A549 (cell line): ENCODE data around the gene H6PD. TPM values are rescaled to one million over a fixed set of nuclear protein-coding genes. Genes with fewer than 3 reads are reported as not detected.

ENCODE experiments used
- ATAC-seq, 2 experiments: fragments of 200-7000 bp in 1 of 2; fragments of >200 bp in 1 of 2; cut with Nextera tagmentation in 1 of 2; cut with Tn5 transposase in 1 of 2; 3 replicates each; pipeline versions ENCODE4 v1.8.0 to v1.9.1; 2018 to 2020; ENCODE audit warnings: mild to moderate bottlenecking in 1 of 2, moderate library complexity in 1 of 2
- CTCF ChIA-PET: fragments of 300-600 bp; sonication (Branson Sonifier 250); formaldehyde crosslinking; extraction: SDS; loops from one replicate; lab custom pipeline; 2021; ENCODE audit warnings: antibody characterized with exemption, inconsistent platforms; lab: Yijun Ruan, JAX
- POLR2A ChIA-PET: fragments of 350-600 bp; formaldehyde crosslinking; extraction: SDS; loops from one replicate; lab custom pipeline; 2021; ENCODE audit warnings: antibody characterized with exemption, inconsistent platforms; lab: Yijun Ruan, JAX
- DNase-seq, 2 experiments: peaks; one replicate each; pipeline versions ENCODE4 v3.0.0 to v3.0.0-alpha.2; 2011 to 2016; ENCODE audit warnings: low read depth in 1 of 2, low spot score in 1 of 2
- FAIRE-seq: peaks from 2 replicates; lab custom pipeline; 2011; peaks lifted over from hg19 to GRCh38; lab: Jason Lieb, UNC
- H3K27ac ChIP-seq, 2 experiments: fragments of >200 bp; sonication (Bioruptor Twin); formaldehyde crosslinking; 3 replicates each; pipeline ENCODE4 v1.5.1; 2016 to 2017
- H3K4me1 ChIP-seq: fragments of >200 bp; sonication (Bioruptor Twin); formaldehyde crosslinking; 3 replicates; pipeline ENCODE4 v1.6.1; 2016
- H3K4me2 ChIP-seq: fragments of >200 bp; sonication (Bioruptor Twin); formaldehyde crosslinking; 3 replicates; pipeline ENCODE4 v1.6.1; 2016
- H3K4me3 ChIP-seq: fragments of >200 bp; sonication (Bioruptor Twin); formaldehyde crosslinking; 3 replicates; pipeline ENCODE4 v1.5.1; 2016
- H3K9me3 ChIP-seq: fragments of >200 bp; sonication (Bioruptor Twin); formaldehyde crosslinking; 3 replicates; pipeline ENCODE4 v1.6.1; 2016
- CBX2 ChIP-seq: fragments of 200-600 bp; sonication (generic); IDR thresholded peaks from 2 replicates; pipeline ENCODE4 v1.6.1; 2016; ENCODE audit warnings: low read depth, mild to moderate bottlenecking, borderline replicate concordance
- EHMT2 ChIP-seq: fragments of 200-600 bp; sonication (generic); IDR thresholded peaks from 2 replicates; pipeline ENCODE4 v1.6.1; 2016; ENCODE audit warnings: antibody characterized with exemption, low read depth, mild to moderate bottlenecking, moderate library complexity
- FOSL2 ChIP-seq, 2 experiments: fragments of 450-650 bp in 1 of 2; fragments of >200 bp in 1 of 2; sonication (Bioruptor Twin) in 1 of 2; formaldehyde crosslinking; IDR thresholded peaks; 2 replicates each; pipeline versions ENCODE4 v1.5.0 to v1.6.1; 2016 to 2020; ENCODE audit warnings: mild to moderate bottlenecking in 1 of 2, moderate library complexity in 1 of 2
- FOXS1 ChIP-seq: fragments of 250-450 bp; sonication (Bioruptor Pico); IDR thresholded peaks from 2 replicates; pipeline ENCODE4 v1.5.0; 2020; ENCODE audit warnings: mild to moderate bottlenecking, moderate library complexity
- GATA3 ChIP-seq: IDR thresholded peaks from 2 replicates; pipeline ENCODE4 v1.6.1; 2012; ENCODE audit warnings: borderline replicate concordance
- HEYL ChIP-seq: fragments of 250-450 bp; sonication (Bioruptor Pico); IDR thresholded peaks from 2 replicates; pipeline ENCODE4 v1.8.0; 2021; ENCODE audit warnings: mild to moderate bottlenecking, moderate library complexity
- HOXB13 ChIP-seq: fragments of 250-450 bp; sonication (Bioruptor Pico); IDR thresholded peaks from 2 replicates; pipeline ENCODE4 v1.5.0; 2020; ENCODE audit warnings: low read depth, mild to moderate bottlenecking, moderate library complexity
- HOXB5 ChIP-seq: fragments of 250-450 bp; sonication (Bioruptor Pico); IDR thresholded peaks from 2 replicates; pipeline ENCODE4 v1.5.0; 2020; ENCODE audit warnings: mild to moderate bottlenecking, moderate library complexity
- MAZ ChIP-seq: fragments of 150-350 bp; IDR thresholded peaks from 2 replicates; pipeline ENCODE4 v1.6.1; 2014; ENCODE audit warnings: antibody characterized with exemption, low read depth, low read length, borderline replicate concordance
- MYC ChIP-seq: IDR thresholded peaks from 2 replicates; pipeline ENCODE4 v1.6.1; 2012; ENCODE audit warnings: mild to moderate bottlenecking, inconsistent platforms, low read length, improper control_type of control experiment, borderline replicate concordance
- ZFP36 ChIP-seq: fragments of 450-650 bp; IDR thresholded peaks from 2 replicates; pipeline ENCODE4 v1.6.1; 2014; ENCODE audit warnings: borderline replicate concordance; ENCODE audit not compliant: partially characterized antibody
- WGBS: methylation state at CpG from one replicate; pipeline ENCODE4 v1.1.6; 2017; ENCODE audit errors: missing lambda C conversion rate; 5-methylcytosine and 5-hydroxymethylcytosine counted together
- polyA plus RNA-seq, 4 experiments: library from polyadenylated mRNA; depleted of rRNA in 3 of 4; stranded (reverse); fragments of >200 nt; fragmentation: RNase III in 1 of 4; extraction: RNeasy Plus Mini Kit Qiagen cat#74134 plus additional on column Dnase treatment in 1 of 4; gene quantifications; 2 replicates in 3 of 4; 3 replicates in 1 of 4; pipeline ENCODE4 v1.2.3, GENCODE V29; 2011 to 2017
- TF ChIP-seq, protein P1 (sequence below): IDR thresholded peaks from 2 replicates; pipeline ENCODE4 v1.6.1; 2012; ENCODE audit warnings: low read depth, borderline replicate concordance
- TF ChIP-seq, protein P2 (sequence below): fragments of 150-350 bp; IDR thresholded peaks from 2 replicates; pipeline ENCODE4 v1.6.1; 2014; ENCODE audit warnings: low read depth, mild to moderate bottlenecking, low read length
- TF ChIP-seq, protein P3 (sequence below): fragments of 250-450 bp; sonication (Bioruptor Pico); IDR thresholded peaks from 2 replicates; pipeline ENCODE4 v1.5.0; 2020; ENCODE audit warnings: low read depth, mild to moderate bottlenecking, moderate library complexity

The H6PD gene
- polyA plus RNA-seq, 2 of the 4 experiments (the other 2 are of a cell fraction): 6.0 to 7.9 TPM

DNA sequence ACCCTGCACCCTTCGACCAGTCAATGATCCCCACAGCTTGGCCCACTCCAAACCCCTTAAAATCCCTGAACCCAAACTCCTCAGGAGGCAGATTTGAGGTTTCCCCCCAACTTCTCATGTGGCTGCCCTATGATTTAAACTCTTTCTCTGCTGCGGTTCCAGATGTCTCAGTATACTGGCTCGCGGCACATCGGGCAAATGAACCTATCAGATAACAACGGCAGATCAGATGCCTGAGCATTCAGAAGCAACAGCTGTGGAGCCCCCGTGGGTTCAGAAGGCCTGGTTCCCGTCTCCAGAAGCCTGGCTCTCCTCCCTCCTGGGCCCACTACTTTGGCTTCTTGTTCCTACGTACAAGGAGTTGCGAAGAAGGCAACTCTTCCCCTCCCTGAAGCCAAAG is 43.3 kb upstream of the H6PD start:
- no peak overlapping the region for H3K4me2 ChIP-seq
- H3K4me3 ChIP-seq: no peak overlapping the region
- no peak for FAIRE-seq
- no peak for DNase-seq
- WGBS: 84% methylated on average over 9 of the region's 10 CpGs
- H3K4me1 ChIP-seq: peaks cover 22% of the 10 kb centered on the region
- no peak overlapping the region for H3K27ac ChIP-seq
- H3K9me3 ChIP-seq: no peaks in the 10 kb centered on the region
- POLR2A ChIA-PET: no interaction called here
- CTCF ChIA-PET: interaction anchor here (1.7 to 5.8 kb wide), 2 partner anchors 11 to 49 kb away, joined by 6 to 24 read pairs; no protein-coding TSS in a partner anchor
- no peak for ATAC-seq
- no peak for TF ChIP-seq CBX2

DNA sequence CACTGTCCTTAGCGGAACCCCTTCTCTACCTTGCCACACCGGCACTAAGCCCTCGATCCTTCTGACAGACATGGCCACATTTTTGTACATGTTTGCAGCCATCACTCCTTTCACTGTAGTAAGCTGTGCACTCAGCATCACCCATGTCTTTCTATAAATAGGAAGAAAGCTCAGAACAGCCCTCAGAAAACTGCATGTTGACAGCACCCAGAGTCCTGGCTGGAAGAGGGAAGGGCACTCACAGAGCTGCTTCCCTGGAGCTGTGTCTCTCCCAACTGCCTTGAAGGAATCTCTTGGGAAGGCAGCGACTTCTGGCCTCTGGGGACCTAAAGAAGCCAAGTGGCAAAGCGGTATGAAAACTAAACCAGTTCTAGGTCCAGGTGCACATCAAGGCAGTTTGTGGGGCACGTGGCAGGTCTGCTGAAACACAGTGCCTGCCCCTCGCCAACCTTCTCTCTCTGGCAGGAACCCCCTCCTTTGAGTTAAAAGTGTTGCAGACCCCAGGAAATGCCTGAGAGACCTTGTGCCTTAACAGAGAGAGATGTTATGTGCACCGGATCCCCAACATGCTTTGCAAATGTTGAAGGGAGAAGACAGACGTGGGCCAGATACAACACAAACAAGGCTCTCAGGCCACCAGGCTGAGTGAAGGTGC is 41.9 kb upstream of the H6PD start:
- Histone ChIP-seq H3K27ac (peak overlapping the region in 1 of 2 experiments; percentile 67; a peak in 3 of 6 replicates), H3K4me1 (peaks cover 29% of the 10 kb centered on the region), H3K4me3 (no peak overlapping the region), H3K9me3 (no peaks in the 10 kb centered on the region), H3K4me2 (no peak overlapping the region)
- ChIA-PET CTCF (interaction anchor here (1.0 to 2.3 kb wide), 2 partner anchors 50 to 82 kb away, joined by 5 to 10 read pairs; no protein-coding TSS in a partner anchor), POLR2A (no interaction called here)
- whole genome bisulfite sequencing: 99% methylated on average over 5 of the region's 9 CpGs
- FAIRE-seq: no peak
- no peak for TF ChIP-seq MYC
- DNase-seq: no peak
- ATAC-seq: no peak

DNA sequence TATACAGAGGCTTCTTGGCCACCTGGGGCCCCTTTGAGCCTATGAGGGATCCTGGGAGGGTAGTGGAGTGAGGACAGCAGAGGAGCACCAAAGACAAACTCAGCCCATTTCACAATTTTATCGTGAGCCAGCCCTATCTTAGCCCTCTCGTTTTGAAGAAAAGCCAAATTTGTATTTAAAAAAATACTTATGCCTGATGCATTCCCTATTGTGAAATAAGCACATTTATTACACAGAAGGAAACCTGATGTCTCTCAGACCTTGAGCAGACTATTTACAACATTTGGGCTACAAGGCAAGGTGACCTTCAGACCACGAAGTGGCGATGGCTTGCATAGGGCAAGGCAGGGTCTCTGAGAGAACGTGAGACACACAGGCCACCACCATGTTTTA is 41.3 kb upstream of the H6PD start:
- peak overlapping the region; percentile 14; the same call in 1 of the 3 replicates for H3K4me2 ChIP-seq
- ATAC-seq (no peak), FAIRE-seq (no peak), DNase-seq (no peak)
- CTCF ChIA-PET: interaction anchor here (1.0 to 2.3 kb wide), 4 partner anchors 10 to 82 kb away, joined by 4 to 10 read pairs (median 4); no protein-coding TSS in a partner anchor
- H3K4me1 ChIP-seq: peaks cover 29% of the 10 kb centered on the region
- 66% methylated on average over 5 of the region's 5 CpGs for WGBS
- peak overlapping the region in 1 of 2 experiments; percentile 67; a peak in 3 of 6 replicates for H3K27ac ChIP-seq
- H3K4me3 ChIP-seq: no peak overlapping the region
- TF ChIP-seq, protein P1, sequence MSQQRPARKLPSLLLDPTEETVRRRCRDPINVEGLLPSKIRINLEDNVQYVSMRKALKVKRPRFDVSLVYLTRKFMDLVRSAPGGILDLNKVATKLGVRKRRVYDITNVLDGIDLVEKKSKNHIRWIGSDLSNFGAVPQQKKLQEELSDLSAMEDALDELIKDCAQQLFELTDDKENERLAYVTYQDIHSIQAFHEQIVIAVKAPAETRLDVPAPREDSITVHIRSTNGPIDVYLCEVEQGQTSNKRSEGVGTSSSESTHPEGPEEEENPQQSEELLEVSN: no peak
- TF ChIP-seq, protein P2, sequence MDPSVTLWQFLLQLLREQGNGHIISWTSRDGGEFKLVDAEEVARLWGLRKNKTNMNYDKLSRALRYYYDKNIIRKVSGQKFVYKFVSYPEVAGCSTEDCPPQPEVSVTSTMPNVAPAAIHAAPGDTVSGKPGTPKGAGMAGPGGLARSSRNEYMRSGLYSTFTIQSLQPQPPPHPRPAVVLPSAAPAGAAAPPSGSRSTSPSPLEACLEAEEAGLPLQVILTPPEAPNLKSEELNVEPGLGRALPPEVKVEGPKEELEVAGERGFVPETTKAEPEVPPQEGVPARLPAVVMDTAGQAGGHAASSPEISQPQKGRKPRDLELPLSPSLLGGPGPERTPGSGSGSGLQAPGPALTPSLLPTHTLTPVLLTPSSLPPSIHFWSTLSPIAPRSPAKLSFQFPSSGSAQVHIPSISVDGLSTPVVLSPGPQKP: no peak
- TF ChIP-seq GATA3 (no peak), EHMT2 (no peak), FOXS1 (CRISPR knock-in tag) (no peak), HEYL (CRISPR knock-in tag) (no peak), MAZ (no peak), HOXB5 (CRISPR knock-in tag) (no peak), HOXB13 (CRISPR knock-in tag) (no peak)
- TF ChIP-seq, protein P3, sequence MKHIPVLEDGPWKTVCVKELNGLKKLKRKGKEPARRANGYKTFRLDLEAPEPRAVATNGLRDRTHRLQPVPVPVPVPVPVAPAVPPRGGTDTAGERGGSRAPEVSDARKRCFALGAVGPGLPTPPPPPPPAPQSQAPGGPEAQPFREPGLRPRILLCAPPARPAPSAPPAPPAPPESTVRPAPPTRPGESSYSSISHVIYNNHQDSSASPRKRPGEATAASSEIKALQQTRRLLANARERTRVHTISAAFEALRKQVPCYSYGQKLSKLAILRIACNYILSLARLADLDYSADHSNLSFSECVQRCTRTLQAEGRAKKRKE (CRISPR knock-in tag): no peak
- TF ChIP-seq, all 56 proteins: peak for 0
- POLR2A ChIA-PET: no interaction called here
- H3K9me3 ChIP-seq: no peaks in the 10 kb centered on the region

DNA sequence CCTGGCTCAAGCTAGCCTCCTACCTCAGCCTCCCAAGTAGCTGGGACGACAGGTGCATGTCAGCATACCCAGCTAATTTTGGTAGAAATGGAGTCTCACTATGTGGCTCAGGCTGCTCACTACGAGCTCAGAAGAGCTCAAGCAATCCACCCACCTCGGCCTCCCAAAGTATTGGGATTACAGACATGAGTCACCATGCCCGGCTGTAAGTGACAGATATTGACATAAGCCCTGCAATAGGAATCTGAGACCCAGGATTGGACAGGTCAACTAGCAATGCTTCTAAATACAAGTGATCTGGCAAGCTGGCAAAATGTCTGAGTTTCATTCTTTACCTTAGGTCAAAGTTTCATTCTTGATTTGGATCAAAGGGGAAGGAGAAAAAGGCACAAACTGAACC is 40.5 kb upstream of the H6PD start:
- no peak for FAIRE-seq

More for the DNA sequence above, 40.5 kb upstream of the H6PD start:
- ATAC-seq (no peak), DNase-seq (peak in 1 of 2 experiments; percentile 39)
- Histone ChIP-seq H3K4me1 (peaks cover 29% of the 10 kb centered on the region), H3K9me3 (no peaks in the 10 kb centered on the region), H3K4me3 (no peak overlapping the region), H3K27ac (peak overlapping the region in 1 of 2 experiments; percentile 28; a peak in 1 of 6 replicates), H3K4me2 (peak overlapping the region; percentile 14; the same call in 1 of the 3 replicates)
- ChIA-PET POLR2A (no interaction called here), CTCF (interaction anchor here (0.6 to 5.2 kb wide), 7 partner anchors 11 to 297 kb away, joined by 3 to 38 read pairs (median 4); no protein-coding TSS in a partner anchor)
- TF ChIP-seq FOSL2 (IDR thresholded peaks at IDR 0.05) (no peak), FOSL2 (CRISPR knock-in tag; IDR thresholded peaks at IDR 0.05) (peak; percentile 54), ZFP36 (no peak)
- 20% methylated on average over 4 of the region's 4 CpGs for WGBS
